ENCODE data around the gene FHL2.

FHL2 gene

GRCh38 chr2:105376789-105377240 is 22.0 kb downstream of the FHL2 start:
- no peak overlapping the region for H3K4me3 Mint-ChIP-seq
- H3K27ac Mint-ChIP-seq, result peak overlapping the region in 2 of 3 experiments; percentile 12 to 81
- H3K9me3 Mint-ChIP-seq, result no peaks in the 10 kb centered on the region
- peaks cover 58% of the 10 kb centered on the region for H3K4me1 Mint-ChIP-seq
- peaks cover 42% of the 10 kb centered on the region for H3K36me3 Mint-ChIP-seq (ENCODE audit: low read depth)
- TF ChIP-seq CTCF (IDR thresholded peaks at IDR 0.05; ENCODE audit: unreplicated experiment in 3 of 3), result no peak
- H3K27me3 Mint-ChIP-seq (ENCODE audit: low read depth), result no peaks in the 10 kb centered on the region

GRCh38 chr2:105376010-105376409 is 22.8 kb downstream of the FHL2 start:
- peaks cover 36% of the 10 kb centered on the region for H3K36me3 Mint-ChIP-seq (ENCODE audit: low read depth)
- H3K4me1 Mint-ChIP-seq, result peaks cover 58% of the 10 kb centered on the region
- H3K27me3 Mint-ChIP-seq (ENCODE audit: low read depth), result no peaks in the 10 kb centered on the region
- TF ChIP-seq CTCF (IDR thresholded peaks at IDR 0.05; ENCODE audit: unreplicated experiment in 3 of 3), result no peak
- H3K4me3 Mint-ChIP-seq, result no peak overlapping the region
- no peaks in the 10 kb centered on the region for H3K9me3 Mint-ChIP-seq
- peak overlapping the region in 2 of 3 experiments; percentile 12 to 81 for H3K27ac Mint-ChIP-seq

- H3K27ac Mint-ChIP-seq, result peak overlapping the region; percentile 52 to 77 (median 75)
- no peak for TF ChIP-seq CTCF (IDR thresholded peaks at IDR 0.05; ENCODE audit: unreplicated experiment in 3 of 3)
- no peak overlapping the region for H3K4me3 Mint-ChIP-seq
- H3K9me3 Mint-ChIP-seq, result no peaks in the 10 kb centered on the region
- H3K4me1 Mint-ChIP-seq, result peaks cover 58% of the 10 kb centered on the region
- H3K36me3 Mint-ChIP-seq (ENCODE audit: low read depth), result peaks cover 35% of the 10 kb centered on the region
- peaks cover under 1% of the 10 kb centered on the region for H3K27me3 Mint-ChIP-seq (ENCODE audit: low read depth)
These were observed 23.8 kb downstream of the FHL2 start for GRCh38 chr2:105375001-105375561.

GRCh38 chr2:105373895-105374401 is 24.9 kb downstream of the FHL2 start:
- peaks cover 40% of the 10 kb centered on the region for H3K36me3 Mint-ChIP-seq (ENCODE audit: low read depth)
- peak overlapping the region in 1 of 3 experiments; percentile 22 for H3K4me3 Mint-ChIP-seq
- H3K27ac Mint-ChIP-seq, result peak overlapping the region; percentile 52 to 77 (median 75)
- H3K9me3 Mint-ChIP-seq, result no peaks in the 10 kb centered on the region
- peaks cover 6% of the 10 kb centered on the region for H3K27me3 Mint-ChIP-seq (ENCODE audit: low read depth)
- TF ChIP-seq CTCF (IDR thresholded peaks at IDR 0.05; ENCODE audit: unreplicated experiment in 3 of 3), result no peak
- H3K4me1 Mint-ChIP-seq, result peaks cover 59% of the 10 kb centered on the region

- peaks cover 43% of the 10 kb centered on the region for H3K36me3 Mint-ChIP-seq (ENCODE audit: low read depth)
- TF ChIP-seq CTCF (IDR thresholded peaks at IDR 0.05; ENCODE audit: unreplicated experiment in 3 of 3), result no peak
- peaks cover 59% of the 10 kb centered on the region for H3K4me1 Mint-ChIP-seq
- H3K9me3 Mint-ChIP-seq, result no peaks in the 10 kb centered on the region
- peaks cover 6% of the 10 kb centered on the region for H3K27me3 Mint-ChIP-seq (ENCODE audit: low read depth)
- H3K4me3 Mint-ChIP-seq, result no peak overlapping the region
- peak overlapping the region in 2 of 3 experiments; percentile 75 to 77 for H3K27ac Mint-ChIP-seq
These were observed 25.5 kb downstream of the FHL2 start for GRCh38 chr2:105373344-105373781.

- no peaks in the 10 kb centered on the region for H3K9me3 Mint-ChIP-seq
- peak overlapping the region; percentile 0 to 49 (median 25) for H3K27ac Mint-ChIP-seq
- H3K4me3 Mint-ChIP-seq, result no peak overlapping the region
- no peak for TF ChIP-seq CTCF (IDR thresholded peaks at IDR 0.05; ENCODE audit: unreplicated experiment in 3 of 3)
- peaks cover 57% of the 10 kb centered on the region for H3K4me1 Mint-ChIP-seq
- peaks cover 46% of the 10 kb centered on the region for H3K36me3 Mint-ChIP-seq (ENCODE audit: low read depth)
- peaks cover 6% of the 10 kb centered on the region for H3K27me3 Mint-ChIP-seq (ENCODE audit: low read depth)
These were observed 27.0 kb downstream of the FHL2 start for GRCh38 chr2:105371810-105372209.
